Peyer's patch (tissue), 4 donors: ENCODE data around the gene TMEM127.
"Not testable (repeated sequence)": the region's sequence is repeated elsewhere in the genome, so short reads cannot be mapped to it uniquely, and the experiment has no call there.

Experiments used
- POLR2A ChIP-seq, 2 donors: fragments of 450-650 bp; IDR thresholded peaks; one replicate each; pipeline ENCODE4 v1.5.1; 2017; ENCODE audit warnings: antibody characterized with exemption in 2 of 2, mild to moderate bottlenecking in 2 of 2, moderate library complexity in 2 of 2
- TF ChIP-seq, protein P1 (sequence below), 6 experiments: fragments of 450-650 bp in 4 of 6; fragments of 200-600 bp in 2 of 6; sonication (generic) in 1 of 6; IDR thresholded peaks; one replicate each; pipeline ENCODE4 v1.5.1; 2017 to 2019; ENCODE audit warnings: antibody characterized with exemption in 6 of 6, mild to moderate bottlenecking in 3 of 6, moderate library complexity in 1 of 6

DNA sequence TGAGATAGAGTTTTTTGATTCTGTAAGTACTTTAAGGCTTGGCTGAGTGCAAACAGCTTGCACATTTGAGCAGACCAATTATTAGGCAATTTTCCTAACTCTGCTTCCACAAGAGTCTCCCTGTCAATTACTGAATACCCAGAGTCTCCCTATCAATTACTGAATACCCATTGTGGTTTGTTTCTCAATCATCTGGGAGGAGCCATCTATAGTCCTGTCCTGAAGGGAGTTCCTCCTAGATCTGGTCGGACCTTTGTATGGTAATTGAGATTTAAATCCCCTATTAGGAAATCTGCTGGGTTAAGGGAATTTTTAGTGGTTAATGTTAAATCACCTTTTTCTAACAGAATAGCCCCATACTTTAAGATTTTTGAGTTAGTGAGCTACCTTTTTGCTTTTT lies 44.7 kb downstream of the TMEM127 start:
- TF ChIP-seq, protein P1, sequence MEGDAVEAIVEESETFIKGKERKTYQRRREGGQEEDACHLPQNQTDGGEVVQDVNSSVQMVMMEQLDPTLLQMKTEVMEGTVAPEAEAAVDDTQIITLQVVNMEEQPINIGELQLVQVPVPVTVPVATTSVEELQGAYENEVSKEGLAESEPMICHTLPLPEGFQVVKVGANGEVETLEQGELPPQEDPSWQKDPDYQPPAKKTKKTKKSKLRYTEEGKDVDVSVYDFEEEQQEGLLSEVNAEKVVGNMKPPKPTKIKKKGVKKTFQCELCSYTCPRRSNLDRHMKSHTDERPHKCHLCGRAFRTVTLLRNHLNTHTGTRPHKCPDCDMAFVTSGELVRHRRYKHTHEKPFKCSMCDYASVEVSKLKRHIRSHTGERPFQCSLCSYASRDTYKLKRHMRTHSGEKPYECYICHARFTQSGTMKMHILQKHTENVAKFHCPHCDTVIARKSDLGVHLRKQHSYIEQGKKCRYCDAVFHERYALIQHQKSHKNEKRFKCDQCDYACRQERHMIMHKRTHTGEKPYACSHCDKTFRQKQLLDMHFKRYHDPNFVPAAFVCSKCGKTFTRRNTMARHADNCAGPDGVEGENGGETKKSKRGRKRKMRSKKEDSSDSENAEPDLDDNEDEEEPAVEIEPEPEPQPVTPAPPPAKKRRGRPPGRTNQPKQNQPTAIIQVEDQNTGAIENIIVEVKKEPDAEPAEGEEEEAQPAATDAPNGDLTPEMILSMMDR (IDR thresholded peaks at IDR 0.05), result not testable (repeated sequence)
- not testable (repeated sequence) for TF ChIP-seq POLR2A (IDR thresholded peaks at IDR 0.05)
